Right lobe of liver (tissue), 4 donors: ENCODE measurements around the gene LHX6.

Experiments used
- CTCF ChIP-seq, 4 donors: fragments of 200-600 bp in 3 of 4; fragments of 450-650 bp in 1 of 4; IDR thresholded peaks; one replicate each; pipeline versions ENCODE4 v1.5.1 to v1.8.0; 2016 to 2022; ENCODE audit warnings: antibody characterized with exemption in 4 of 4, mild to moderate bottlenecking in 2 of 4
- POLR2A ChIP-seq: fragments of 450-650 bp; IDR thresholded peaks from one replicate; pipeline ENCODE4 v1.6.1; 2017; ENCODE audit warnings: antibody characterized with exemption, mild to moderate bottlenecking
- donor health status: DM: no; HTN: no; CAD: no.
- donor health status: DM: no; HTN: no; CAD: no.
- donor health status: DM: no; HTN: yes; CAD: no.

GRCh38 chr9:122158202-122158601 lies 70.6 kb downstream of the LHX6 start:
- peak; percentile 10 to 32 (median 21) for TF ChIP-seq CTCF (IDR thresholded peaks at IDR 0.05)
- TF ChIP-seq POLR2A: no peak
